ENCODE measurements around the gene FAM227B.
"Not testable (repeated sequence)": the region's sequence is repeated elsewhere in the genome, so short reads cannot be mapped to it uniquely, and the experiment has no call there.

FAM227B gene, protein sequence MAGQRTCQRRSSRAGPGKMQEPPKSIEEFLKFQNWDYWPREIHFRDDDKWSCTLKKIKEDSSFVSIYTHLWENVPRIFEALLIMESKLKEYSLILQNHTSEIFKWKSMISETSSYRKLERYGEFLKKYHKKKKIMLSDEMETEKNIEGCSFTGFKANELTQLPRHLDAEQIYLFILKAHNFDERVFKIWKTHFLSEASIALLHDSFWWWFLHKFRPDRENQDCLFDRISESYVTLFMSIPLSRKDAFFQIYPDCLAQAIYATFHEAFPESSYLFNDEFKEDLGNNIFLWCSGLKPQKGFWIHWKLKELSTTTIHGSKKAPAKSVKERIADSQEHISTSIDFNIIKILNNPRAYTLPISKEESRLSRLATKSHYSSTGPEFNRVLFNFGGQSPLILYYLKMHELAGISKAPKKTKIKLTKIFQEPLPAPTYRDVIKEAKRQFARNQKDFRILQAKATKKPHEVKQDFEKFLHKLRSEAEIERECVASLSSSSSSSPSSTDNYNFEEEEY

DNA sequence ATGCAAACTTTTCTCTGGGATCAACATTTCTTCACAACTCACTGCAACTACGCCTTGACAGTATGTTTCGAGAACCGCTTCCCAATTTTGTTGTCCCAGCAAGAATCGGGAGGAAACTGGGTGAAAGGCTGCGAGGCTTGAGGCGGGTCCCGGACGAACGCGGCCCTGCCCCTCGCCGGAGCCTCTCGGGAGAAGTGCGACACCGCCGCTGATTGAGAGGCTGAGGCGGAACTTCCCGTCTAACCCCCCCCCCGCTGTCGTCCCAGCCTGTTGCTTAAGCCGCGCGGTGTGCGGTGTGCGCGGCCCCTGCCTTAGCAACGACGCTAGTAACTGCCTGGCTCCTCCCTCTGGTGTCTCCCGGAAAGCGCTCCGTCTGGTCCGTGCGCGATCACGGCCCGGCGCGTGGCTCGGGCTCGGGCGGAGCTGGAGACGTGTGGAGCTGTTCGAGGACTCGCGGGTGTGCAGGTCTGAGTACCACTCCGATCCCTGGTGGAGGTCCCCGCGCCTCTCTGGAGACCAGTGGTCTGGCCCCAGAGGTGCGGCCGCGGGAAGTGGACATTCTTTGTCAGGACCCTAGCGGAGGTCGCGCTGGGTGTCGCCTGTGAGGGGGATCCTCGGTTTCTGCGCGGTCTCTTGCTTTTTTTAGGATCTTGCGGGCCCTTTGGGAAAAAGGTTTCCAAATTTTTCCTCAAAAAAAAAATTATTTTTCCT lies at the start of gene FAM227B, which contains the start of gene DTWD1:
Gene FAM227B, minus strand, starts transcription at position 161 of the 711 bp plus-strand sequence. CDS start 5,647 bp downstream, outside the sequence.
Gene DTWD1, plus strand, starts transcription at position 391 of the 711 bp plus-strand sequence. CDS start 4,120 bp downstream, outside the sequence.
- peak; percentile 98 for DNase-seq

GRCh38 chr15:49669288-49669687 lies 48.7 kb upstream of the FAM227B start:
- DNase-seq: no peak

- DNase-seq: not testable (repeated sequence)
These were observed 45.9 kb upstream of the FAM227B start for GRCh38 chr15:49666486-49666885.

DNA sequence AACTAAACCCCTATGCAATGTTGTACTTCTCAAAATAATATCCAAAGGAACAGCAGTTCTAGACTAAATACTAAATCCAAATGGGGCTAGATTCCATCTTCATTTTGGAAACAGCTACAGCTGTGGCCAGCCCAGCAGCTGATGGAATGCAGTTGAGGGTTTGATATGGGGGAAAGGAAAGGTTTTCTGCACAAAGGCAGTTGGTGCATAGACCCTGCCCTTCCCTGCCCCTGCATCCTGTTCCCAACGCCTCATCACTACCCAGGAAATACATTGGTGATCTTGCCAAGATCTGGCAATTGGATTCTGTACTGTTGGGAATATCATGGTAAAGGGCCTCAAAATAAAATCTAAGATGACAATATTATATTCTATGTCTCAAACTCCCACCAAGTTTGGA lies 44.1 kb upstream of the FAM227B start:
- no peak for DNase-seq

- no peak for DNase-seq
These were observed 36.1 kb upstream of the FAM227B start for GRCh38 chr15:49656734-49657133.

DNA sequence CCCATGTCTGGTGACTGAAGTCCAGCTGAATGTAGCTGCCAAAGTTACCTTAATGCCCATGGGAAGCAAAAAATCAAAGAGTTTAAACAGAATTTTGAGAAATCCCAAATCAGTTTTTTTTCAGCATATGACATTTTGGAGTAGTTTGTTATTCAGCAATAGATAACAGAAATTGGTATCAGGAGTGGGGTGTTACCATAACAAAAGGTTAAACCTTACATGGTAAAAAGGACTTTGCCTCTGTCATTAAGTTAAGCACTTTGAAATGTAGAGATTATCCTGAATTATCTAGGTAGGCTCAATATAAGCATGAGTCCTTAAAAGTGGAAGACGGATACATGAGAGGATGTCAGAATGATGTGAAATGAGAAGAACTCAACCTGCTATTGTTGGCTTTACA lies 32.3 kb upstream of the FAM227B start:
- DNase-seq: no peak

DNA sequence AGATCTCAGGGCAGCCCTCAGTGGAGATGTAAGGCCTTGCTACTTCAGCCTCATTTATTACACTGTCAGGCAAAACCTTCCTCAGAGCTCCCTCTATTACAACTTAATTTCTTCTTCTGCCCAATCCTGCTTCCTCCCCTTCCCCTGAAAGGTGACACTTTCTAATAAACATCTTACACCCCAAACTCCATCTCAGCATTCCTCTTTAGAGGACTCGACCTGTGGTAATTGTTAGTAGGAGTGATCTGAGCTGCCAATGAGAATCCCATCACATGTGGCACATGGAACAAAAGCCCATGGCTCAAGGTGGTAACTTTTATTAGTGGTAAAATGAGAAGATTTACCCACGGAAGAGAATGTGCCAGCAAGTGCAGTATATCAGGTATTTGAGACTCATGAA lies 30.1 kb upstream of the FAM227B start:
- DNase-seq: no peak

- no peak for DNase-seq
These were observed 29.4 kb upstream of the FAM227B start for GRCh38 chr15:49649987-49650386.

DNA sequence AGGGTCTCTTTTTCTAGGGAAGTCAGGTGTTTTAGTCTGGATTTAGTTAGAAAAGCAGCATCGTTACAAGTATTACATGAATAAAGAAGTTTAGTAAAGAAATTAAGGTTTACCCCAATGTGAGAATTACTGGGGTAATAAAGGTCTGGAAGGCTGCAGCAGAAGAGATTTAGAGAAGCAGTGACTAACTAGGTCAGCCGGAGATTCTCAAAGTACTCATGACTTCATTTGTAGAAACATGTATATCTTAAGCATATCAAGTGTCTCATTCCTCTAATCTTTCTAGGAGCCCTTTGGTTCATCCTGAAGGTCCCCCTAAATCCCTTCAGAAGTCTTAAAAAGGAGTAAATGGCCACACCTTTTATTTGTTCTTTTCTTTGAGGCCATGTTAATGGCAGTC lies 26.3 kb upstream of the FAM227B start:
- DNase-seq: no peak

GRCh38 chr15:49645941-49646340 lies 25.3 kb upstream of the FAM227B start:
- DNase-seq: peak; percentile 83

GRCh38 chr15:49645277-49645676 lies 24.7 kb upstream of the FAM227B start:
- DNase-seq: no peak

GRCh38 chr15:49644364-49644794 lies 23.8 kb upstream of the FAM227B start:
- no peak for DNase-seq

DNA sequence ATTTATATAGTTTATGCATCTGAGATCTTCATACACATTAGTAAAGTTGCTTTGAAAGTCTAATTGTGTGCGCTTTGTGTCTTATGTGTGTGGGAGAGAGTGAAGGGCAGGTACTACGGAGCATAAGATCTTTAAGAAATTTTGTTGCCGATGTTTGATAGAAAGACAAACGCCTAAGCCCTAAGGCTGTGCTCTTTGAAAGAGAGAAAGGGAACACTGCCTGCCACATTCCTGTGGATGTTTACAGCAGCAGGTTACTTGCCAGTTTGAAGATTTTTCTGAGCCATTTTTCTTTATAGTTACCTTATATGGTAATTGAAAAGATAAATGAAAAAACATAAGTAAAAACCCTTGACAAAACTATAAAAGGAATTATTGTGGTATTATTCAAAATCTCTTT lies 17.2 kb upstream of the FAM227B start:
- DNase-seq: no peak

- DNase-seq: no peak
These were observed 7.8 kb upstream of the FAM227B start for GRCh38 chr15:49628379-49628778.

- peak; percentile 94 for DNase-seq
These were observed 6.8 kb upstream of the FAM227B start for GRCh38 chr15:49627407-49627877.

DNA sequence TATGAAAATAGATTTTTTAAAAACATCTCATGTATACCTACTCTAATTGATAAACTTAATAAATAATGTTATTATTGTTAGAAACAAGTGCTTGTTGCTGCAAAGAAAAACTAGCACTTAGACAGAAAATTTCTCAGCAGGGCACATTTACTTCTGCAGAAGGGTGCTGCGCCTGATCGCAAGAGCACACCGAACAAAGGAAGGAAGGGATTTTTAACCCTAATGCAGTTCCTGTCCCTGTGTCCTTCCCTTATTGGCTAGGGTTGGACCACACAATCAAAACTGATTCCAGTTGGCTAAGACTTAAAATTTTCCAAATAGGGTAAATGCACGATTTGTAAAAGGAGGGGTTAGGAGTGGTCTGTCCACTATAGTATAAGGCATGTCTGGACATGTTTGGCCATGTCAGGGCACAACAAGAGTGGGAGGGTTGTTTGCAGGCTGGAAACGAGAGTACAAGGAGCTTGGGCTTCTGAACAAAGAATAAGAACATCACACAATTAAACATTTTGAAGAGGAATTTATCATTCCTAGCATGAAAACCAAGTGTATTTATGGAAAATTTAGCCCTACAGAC lies 4.9 kb upstream of the FAM227B start:
- no peak for DNase-seq

DNA sequence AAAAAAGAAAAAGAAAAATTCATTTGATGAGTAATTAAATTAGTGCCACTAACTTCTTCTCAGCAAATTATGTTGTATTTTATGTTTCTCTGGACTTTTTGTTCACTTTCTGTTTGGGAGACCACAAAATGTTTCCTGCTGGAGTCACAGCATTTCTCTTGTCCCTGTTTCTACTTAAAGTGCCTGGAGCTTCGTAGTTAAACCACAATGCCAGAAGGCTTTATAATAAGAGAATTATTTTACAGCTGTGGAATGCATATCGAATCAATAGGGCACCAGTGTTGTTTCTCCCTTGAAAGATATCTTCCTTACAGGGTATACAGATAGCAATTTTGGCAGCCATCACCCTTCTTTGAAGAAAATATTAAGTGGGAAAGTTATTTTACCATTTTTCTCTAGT lies 3.4 kb upstream of the FAM227B start:
- peak; percentile 91 for DNase-seq

- DNase-seq: peak; percentile 32
These were observed 1.9 kb upstream of the FAM227B start for GRCh38 chr15:49622561-49622960.

DNA sequence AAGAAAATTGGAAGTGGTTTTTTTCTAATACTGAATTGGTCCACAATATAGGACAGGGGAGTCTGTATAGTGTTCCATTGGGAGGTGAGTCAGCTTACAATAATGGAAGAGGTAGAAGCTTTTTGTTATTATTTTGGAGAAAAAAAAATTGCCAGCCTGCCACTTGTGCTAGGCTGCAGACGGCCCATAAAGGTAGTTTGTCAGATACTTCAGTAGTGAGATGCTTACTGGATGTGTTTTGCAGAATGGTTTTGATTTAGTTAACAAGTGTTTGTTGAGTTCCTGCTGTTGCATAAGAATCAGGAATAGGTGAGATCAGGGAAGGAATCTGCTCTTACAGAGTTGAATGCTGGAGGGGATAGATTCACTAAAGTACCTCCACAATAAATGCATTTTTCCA lies 1.3 kb upstream of the FAM227B start:
- DNase-seq: no peak

GRCh38 chr15:49621401-49621811 lies 788 bp upstream of the FAM227B start:
- DNase-seq: no peak

DNA sequence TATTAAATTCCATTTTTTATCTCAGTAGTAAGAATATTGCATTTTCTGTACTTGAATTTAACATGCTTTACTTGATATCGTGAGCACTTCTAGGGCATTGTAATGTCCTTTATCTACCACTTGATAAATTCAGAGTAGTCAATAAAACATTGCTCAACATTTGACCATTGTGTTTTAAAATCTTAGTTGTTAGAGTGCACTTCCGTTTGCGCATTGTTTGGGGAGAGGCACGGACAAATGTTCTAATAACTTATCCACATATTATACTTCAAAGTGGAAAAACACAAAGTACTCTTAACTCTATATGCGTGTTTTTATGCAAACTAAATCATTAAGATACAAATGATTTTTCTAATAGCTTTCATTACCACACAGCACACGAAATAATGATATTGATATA lies 419 bp downstream of the FAM227B start:
- no peak for DNase-seq

- no peak for DNase-seq
These were observed 1.4 kb downstream of the FAM227B start for GRCh38 chr15:49619226-49619625.

DNA sequence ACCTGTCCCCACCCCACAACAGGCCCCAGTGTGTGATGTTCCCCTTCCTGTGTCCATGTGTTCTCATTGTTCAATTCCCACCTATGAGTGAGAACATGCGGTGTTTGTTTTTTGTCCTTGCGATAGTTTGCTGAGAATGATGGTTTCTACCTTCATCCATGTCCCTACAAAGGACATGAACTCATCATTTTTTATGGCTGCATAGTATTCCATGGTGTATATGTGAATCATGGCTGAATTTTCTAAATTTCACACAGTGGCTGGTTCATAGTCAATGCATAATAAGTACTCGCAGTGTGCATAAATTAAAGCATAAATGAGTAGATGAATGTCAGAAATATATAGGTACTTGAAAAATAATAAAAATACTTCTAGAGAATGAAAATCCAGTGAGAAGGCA lies 8.4 kb downstream of the FAM227B start:
- DNase-seq: not testable (repeated sequence)

All from fibroblast of upper back skin (primary cell).